Measurements from ENCODE around the gene SRRM2. TPM values are rescaled to one million over a fixed set of nuclear protein-coding genes. Genes with fewer than 3 reads are reported as not detected.

The SRRM2 gene
- total and polyA plus RNA-seq, 9 of the 15 experiments (the other 6 are each of a cell fraction or from before 2014, with no cell fraction given), result 26.7 to 563 (median 81.1) TPM

- Histone ChIP-seq H3K27me3 (ENCODE audit: control insufficient read depth in 2 of 2, insufficient read depth in 2 of 2, low read length in 2 of 2) (no peaks in the 10 kb centered on the region), H3K79me2 (ENCODE audit: control insufficient read depth, insufficient read depth, low read length) (peaks cover 68% of the 10 kb centered on the region), H3K9me3 (replicated peaks; ENCODE audit: control insufficient read depth, insufficient read depth, low read depth, low read length) (peaks cover 15% of the 10 kb centered on the region), H3K4me3 (no peak overlapping the region), H3K4me2 (ENCODE audit: insufficient read depth, low read length) (no peak overlapping the region), H3K9me1 (ENCODE audit: control insufficient read depth, insufficient read depth, low read length) (no peaks in the 10 kb centered on the region), H3K9ac (ENCODE audit: insufficient read depth in 1 of 2, low read depth in 2 of 2, low read length in 2 of 2) (no peak overlapping the region), H3K36me3 (ENCODE audit: control insufficient read depth, insufficient read depth, low read length) (peaks cover 100% of the 10 kb centered on the region), H4K20me1 (replicated peaks; ENCODE audit: control insufficient read depth, insufficient read depth, low read length) (peaks cover 23% of the 10 kb centered on the region), H3K27ac (ENCODE audit: extremely low read depth, low read depth, low read length) (no peak overlapping the region; the same call in 2 of the 3 replicates), H3K4me1 (replicated peaks in 1 of 2; ENCODE audit: control insufficient read depth in 2 of 2, insufficient read depth in 2 of 2, low read length in 2 of 2) (peaks cover 13 to 52% of the 10 kb centered on the region in 2 experiments; a peak in 4 of 5 replicates), H2AFZ (ENCODE audit: low read depth, low read length) (no peak overlapping the region)
- intact Hi-C loops (cut with micrococcal nuclease), result no loop called here
- peak; percentile 74 for FAIRE-seq
- ChIA-PET POLR2A (interaction anchor here (0.6 to 9.0 kb wide), 6 partner anchors 9 to 101 kb away, joined by 3 to 96 read pairs (median 12); partner anchors contain the start of genes ELOB and SRRM2), CTCF (ENCODE audit: low intra/inter-chr PET ratio) (no interaction called here)
- DNase-seq (ENCODE audit: extremely low read depth in 1 of 4, low spot score in 3 of 4), result no peak
- BruUV-seq (replicated peaks), result no TSS peak
- WGBS (ENCODE audit: insufficient coverage, low coverage, missing lambda C conversion rate), result 97% methylated on average over 44 of the region's 44 CpGs
- in situ Hi-C loops (cut with MboI), result no loop called here
- 0 out of 2 replicates have a peak, but pooled peaks have one; percentile 36 for TF ChIP-seq POLR2AphosphoS5 (IDR thresholded peaks at IDR 0.05; ENCODE audit: control insufficient read depth, insufficient read depth, low read depth, low read length)
- peak; percentile 40; the same call in 1 of the 2 replicates for TF ChIP-seq E2F5 (CRISPR knock-in tag; IDR thresholded peaks at IDR 0.05)
- no peak for TF ChIP-seq ZNF184 (CRISPR knock-in tag; IDR thresholded peaks at IDR 0.05)
- TF ChIP-seq MEIS2 (IDR thresholded peaks at IDR 0.05; ENCODE audit: partially characterized antibody), result no peak
- TF ChIP-seq, protein P1, sequence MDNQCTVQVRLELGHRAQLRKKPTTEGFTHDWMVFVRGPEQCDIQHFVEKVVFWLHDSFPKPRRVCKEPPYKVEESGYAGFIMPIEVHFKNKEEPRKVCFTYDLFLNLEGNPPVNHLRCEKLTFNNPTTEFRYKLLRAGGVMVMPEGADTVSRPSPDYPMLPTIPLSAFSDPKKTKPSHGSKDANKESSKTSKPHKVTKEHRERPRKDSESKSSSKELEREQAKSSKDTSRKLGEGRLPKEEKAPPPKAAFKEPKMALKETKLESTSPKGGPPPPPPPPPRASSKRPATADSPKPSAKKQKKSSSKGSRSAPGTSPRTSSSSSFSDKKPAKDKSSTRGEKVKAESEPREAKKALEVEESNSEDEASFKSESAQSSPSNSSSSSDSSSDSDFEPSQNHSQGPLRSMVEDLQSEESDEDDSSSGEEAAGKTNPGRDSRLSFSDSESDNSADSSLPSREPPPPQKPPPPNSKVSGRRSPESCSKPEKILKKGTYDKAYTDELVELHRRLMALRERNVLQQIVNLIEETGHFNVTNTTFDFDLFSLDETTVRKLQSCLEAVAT (IDR thresholded peaks at IDR 0.05), result peak in 1 of 2 experiments; percentile 40; a peak in 1 of 4 replicates
- no peak for TF ChIP-seq ZKSCAN3 (CRISPR knock-in tag; IDR thresholded peaks at IDR 0.05)
- TF ChIP-seq NR3C1 (CRISPR knock-in tag; IDR thresholded peaks at IDR 0.05), result no peak
- TF ChIP-seq, protein P2, sequence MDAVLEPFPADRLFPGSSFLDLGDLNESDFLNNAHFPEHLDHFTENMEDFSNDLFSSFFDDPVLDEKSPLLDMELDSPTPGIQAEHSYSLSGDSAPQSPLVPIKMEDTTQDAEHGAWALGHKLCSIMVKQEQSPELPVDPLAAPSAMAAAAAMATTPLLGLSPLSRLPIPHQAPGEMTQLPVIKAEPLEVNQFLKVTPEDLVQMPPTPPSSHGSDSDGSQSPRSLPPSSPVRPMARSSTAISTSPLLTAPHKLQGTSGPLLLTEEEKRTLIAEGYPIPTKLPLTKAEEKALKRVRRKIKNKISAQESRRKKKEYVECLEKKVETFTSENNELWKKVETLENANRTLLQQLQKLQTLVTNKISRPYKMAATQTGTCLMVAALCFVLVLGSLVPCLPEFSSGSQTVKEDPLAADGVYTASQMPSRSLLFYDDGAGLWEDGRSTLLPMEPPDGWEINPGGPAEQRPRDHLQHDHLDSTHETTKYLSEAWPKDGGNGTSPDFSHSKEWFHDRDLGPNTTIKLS (IDR thresholded peaks at IDR 0.05; ENCODE audit: borderline replicate concordance, low read depth), result peak; percentile 56; the same call in 1 of the 2 replicates
- TF ChIP-seq POLR2G (IDR thresholded peaks at IDR 0.05; ENCODE audit: low read depth, low read length), result no peak
- TF ChIP-seq, protein P3, sequence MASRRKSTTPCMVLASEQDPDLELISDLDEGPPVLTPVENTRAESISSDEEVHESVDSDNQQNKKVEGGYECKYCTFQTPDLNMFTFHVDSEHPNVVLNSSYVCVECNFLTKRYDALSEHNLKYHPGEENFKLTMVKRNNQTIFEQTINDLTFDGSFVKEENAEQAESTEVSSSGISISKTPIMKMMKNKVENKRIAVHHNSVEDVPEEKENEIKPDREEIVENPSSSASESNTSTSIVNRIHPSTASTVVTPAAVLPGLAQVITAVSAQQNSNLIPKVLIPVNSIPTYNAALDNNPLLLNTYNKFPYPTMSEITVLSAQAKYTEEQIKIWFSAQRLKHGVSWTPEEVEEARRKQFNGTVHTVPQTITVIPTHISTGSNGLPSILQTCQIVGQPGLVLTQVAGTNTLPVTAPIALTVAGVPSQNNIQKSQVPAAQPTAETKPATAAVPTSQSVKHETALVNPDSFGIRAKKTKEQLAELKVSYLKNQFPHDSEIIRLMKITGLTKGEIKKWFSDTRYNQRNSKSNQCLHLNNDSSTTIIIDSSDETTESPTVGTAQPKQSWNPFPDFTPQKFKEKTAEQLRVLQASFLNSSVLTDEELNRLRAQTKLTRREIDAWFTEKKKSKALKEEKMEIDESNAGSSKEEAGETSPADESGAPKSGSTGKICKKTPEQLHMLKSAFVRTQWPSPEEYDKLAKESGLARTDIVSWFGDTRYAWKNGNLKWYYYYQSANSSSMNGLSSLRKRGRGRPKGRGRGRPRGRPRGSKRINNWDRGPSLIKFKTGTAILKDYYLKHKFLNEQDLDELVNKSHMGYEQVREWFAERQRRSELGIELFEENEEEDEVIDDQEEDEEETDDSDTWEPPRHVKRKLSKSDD (conservative IDR thresholded peaks at IDR 0.05; ENCODE audit: low read length), result no peak
- no peak for ATAC-seq
These were observed 14.1 kb downstream of the SRRM2 start for GRCh38 chr16:2766430-2767139.
